Activated T-cell treated with anti-CD3 and anti-CD28 coated beads for 4 hours (primary cell): ENCODE results near the gene NDUFB4.

Experiments used
- DNase-seq: peaks from one replicate; pipeline ENCODE4 v3.0.0-alpha.2; 2020

The NDUFB4 gene

DNA sequence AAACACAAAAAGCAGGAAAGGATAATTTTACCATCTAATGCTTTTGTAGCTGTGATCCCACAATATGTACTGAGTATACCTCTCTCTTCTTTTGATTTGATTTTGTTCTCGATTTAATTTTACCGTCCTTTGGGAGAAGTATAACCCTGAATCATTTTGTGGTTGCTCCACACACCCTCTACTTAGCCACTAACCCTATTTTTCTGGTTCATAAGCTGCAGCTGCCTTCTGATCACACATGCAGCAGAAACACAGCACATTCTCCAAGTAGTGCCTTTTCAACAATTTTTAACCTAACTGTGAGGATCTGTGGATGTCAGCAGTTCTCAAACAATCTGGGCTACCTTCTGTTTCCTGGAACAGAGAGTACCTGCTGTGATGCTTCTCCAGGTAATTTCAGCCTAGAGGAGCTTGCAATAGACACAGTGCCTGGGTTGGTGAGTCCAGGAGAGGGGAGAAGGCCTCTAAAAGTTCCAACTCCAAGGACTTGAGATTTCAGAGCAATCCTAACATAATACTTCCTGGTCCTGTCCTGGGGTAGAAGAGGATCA lies 45.6 kb downstream of the NDUFB4 start:
- no peak for DNase-seq

DNA sequence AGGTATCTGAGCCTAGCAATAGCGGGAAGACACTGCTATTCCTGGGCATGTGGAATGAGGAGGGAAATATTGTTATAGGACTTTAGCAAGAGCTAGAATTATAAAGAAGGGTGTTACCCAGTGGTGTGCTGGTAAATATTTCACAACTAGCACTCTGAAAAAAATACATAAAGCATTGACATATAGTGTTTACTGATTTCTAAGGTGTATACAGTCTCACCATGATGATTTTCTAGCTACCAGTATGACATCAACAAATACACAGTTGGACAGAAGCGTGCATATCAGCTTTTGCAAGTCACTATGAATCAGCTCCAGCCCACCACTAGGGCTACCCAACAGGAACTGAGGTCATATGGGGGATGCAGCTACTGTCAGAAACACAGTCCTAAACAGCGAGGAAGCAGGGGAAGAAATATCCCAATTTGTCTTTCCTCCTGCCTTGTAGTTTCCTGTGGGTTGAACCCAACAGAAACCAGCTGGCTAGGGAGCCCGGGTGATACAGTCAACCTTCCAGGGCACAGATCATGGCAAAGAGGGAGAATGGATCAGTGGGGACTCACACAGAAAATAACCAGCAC lies 46.3 kb downstream of the NDUFB4 start:
- no peak for DNase-seq

DNA sequence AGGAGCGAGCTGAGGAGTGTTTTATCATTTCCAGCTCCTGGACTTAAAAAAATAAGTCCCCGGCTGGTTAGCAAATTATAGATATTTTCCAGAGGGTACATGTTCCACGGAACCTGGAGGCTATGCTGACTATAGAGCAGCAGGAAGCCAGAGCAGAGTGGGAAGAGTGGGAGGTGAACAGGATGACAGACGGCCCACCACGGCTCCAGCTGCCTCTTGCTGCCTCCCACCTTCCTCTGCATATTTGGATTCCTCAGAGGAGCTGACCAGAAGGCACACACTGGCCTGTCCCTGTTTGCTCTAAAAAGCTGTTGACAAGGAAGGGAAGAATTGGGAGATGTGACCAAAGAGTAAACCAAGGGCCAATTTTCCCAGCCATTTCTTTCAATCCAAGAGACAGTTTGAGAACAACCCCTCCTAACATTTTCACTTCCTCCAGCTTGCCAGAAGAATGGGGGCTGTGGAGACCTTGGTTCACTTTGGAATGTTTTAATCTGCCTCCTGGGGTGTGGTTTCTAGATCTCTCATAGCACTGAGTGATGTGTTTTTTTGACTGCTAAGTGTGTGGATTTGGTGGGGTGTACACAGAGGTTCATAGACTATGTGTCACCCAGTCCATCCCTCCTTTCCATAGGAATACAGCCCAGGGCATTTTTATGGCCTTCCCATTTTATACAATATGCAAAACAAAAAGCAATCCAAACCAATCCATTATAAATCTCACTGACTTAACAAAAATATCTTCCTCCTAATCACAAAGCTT lies 49.1 kb downstream of the NDUFB4 start:
- no peak for DNase-seq

DNA sequence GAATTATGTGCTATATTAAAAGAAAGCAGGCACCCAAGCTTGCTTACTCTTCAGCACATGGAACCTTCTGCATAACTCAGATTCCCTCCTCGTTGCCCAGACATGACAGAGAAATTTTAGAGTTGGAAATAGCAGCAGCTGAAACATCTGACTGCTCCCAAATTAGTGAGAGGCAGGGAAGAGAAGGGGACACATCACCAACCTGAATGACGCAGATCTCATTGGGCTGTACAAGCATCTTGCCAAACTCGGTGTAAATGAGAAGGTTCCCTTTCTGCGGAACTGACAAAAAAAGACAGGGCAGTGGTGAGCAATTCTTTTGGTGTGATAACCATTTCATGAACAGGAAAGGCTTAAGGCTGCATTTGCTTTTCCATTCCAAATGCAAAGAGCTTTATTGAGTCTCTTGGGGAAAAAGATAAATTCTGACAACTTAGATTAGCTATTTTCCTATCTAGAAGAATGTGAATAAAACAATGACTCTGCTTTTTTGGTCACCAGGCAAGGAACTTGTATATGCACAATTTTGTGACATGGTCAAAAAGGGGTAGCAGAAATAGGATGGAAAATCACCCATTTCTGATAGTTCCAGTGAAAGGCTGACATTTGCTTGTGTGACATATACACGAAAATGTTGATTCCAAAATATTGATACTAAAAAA lies 50.8 kb downstream of the NDUFB4 start:
- no peak for DNase-seq

DNA sequence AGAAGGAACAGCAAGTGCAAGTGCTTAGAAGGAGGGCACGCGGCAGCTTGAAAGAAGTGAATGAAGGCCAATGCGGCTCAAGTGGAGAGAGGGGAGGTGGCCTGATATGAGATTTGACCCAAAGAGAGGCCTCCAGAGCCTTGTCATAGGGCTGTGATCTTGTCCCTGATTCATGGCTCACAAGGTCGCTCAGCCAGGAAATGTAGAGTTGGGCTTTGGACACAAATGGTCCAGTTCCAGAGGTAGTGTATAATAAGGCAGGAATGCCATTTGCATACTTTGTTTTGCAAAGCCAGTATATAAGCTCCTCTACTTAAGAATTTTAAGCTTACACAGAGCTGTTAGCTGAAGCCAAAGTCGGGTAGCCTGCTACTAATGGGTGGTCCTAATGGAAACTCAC lies 52.2 kb downstream of the NDUFB4 start:
- no peak for DNase-seq

DNA sequence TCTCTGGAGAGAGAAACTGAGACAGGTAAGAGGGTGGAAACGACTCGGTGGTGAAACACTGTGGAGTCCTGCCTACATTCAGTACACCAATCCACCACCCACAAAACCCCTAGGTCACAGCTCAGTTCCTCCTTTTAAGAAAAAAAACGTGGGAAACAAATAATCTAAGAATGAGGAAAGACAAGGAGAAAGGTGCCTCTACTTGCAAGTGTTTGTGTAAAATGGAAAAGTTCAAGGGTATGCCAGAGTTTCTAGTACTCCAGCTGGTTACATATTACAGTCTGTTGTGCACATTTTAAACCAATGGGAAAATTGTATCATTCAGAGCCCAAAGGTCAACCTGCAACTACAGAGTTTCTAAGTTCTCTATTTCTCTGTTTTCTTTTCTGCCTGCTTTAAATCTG lies 53.7 kb downstream of the NDUFB4 start:
- no peak for DNase-seq

DNA sequence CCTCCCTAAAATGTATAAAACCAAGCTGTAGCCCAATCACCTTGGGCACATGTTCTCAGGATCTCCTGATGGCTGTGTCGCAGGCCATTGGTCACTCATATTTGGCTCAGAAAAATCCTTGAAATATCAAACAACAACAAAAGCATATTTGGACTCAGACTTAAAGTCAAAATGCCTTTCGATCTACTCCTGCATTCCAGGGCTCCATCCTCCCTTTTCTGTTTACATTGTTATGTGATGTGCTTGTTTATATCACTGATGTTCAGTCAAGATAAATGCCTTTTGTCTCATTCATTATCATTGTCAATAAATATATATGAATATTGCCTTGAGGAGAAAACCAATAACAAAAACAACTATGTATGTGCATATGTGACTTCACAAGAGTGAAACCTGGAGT lies 54.2 kb downstream of the NDUFB4 start:
- DNase-seq = no peak
